Kidney (tissue), 14 donors: ENCODE data around the gene ADGRA1. TPM values are rescaled to one million over a fixed set of nuclear protein-coding genes. Genes with fewer than 3 reads are reported as not detected.

Experiments used
- DNase-seq, 5 donors: peaks; one replicate each; pipeline ENCODE4 v3.0.0-alpha.2; 2013 to 2020
- FAIRE-seq: peaks from 2 replicates; lab custom pipeline; 2012; peaks lifted over from hg19 to GRCh38; lab: Jason Lieb, UNC
- H3K27ac ChIP-seq, 2 donors: one replicate each; pipeline ENCODE4 v1.7.0; 2013; ENCODE audit warnings: low read depth in 2 of 2, low read length in 2 of 2, inconsistent platforms in 1 of 2
- H3K27me3 ChIP-seq: one replicate; pipeline ENCODE4 v1.7.1; 2013; ENCODE audit warnings: low read length, inconsistent platforms; ENCODE audit not compliant: control insufficient read depth, insufficient read depth
- H3K36me3 ChIP-seq, 3 donors: one replicate each; pipeline versions ENCODE4 v1.7.0 to v1.7.1; 2013; ENCODE audit warnings: low read length in 3 of 3, control low read depth in 1 of 3, inconsistent platforms in 1 of 3; ENCODE audit not compliant: insufficient read depth in 3 of 3, control insufficient read depth in 2 of 3
- H3K4me1 ChIP-seq, 3 donors: one replicate each; pipeline versions ENCODE4 v1.7.0 to v1.7.1; 2013; ENCODE audit warnings: low read length in 3 of 3, inconsistent platforms in 1 of 3, low read depth in 1 of 3; ENCODE audit not compliant: control insufficient read depth in 2 of 3, insufficient read depth in 2 of 3
- H3K4me3 ChIP-seq, 3 donors: one replicate each; pipeline versions ENCODE4 v1.7.0 to v1.8.1; 2013; ENCODE audit warnings: low read length in 3 of 3, control low read depth in 1 of 3, inconsistent platforms in 1 of 3
- H3K9ac ChIP-seq, 3 donors: one replicate each; pipeline versions ENCODE4 v1.7.0 to v1.7.1; 2013; ENCODE audit warnings: low read length in 3 of 3, control low read depth in 1 of 3, inconsistent platforms in 1 of 3
- H3K9me3 ChIP-seq, 3 donors: one replicate each; pipeline versions ENCODE4 v1.7.0 to v1.7.1; 2013; ENCODE audit warnings: low read length in 3 of 3, control low read depth in 1 of 3, inconsistent platforms in 1 of 3; ENCODE audit not compliant: control insufficient read depth in 2 of 3, insufficient read depth in 1 of 3
- intact Hi-C: fragments of 100-400 bp; cut with DNase I; formaldehyde crosslinking; loops from one replicate; pipeline ENCODE4 v1.11.1; 2022
- polyA plus RNA-seq: library from polyadenylated mRNA; stranded (reverse); fragments of 350-450 nt; fragmentation: Illumina TruSeq; extraction: RNeasy Lipid Tissue Mini Kit (QIAGEN cat#74804); gene quantifications from one replicate; pipeline ENCODE4 v1.2.3, GENCODE V29; 2014; ENCODE audit warnings: low read depth, low replicate concordance; ENCODE audit not compliant: insufficient read depth
- total RNA-seq: library from RNA; stranded (reverse); fragmentation: NEBNext Ultra II Directional; extraction: Animal tissue kit (Norgen Biotek cat#: 25700); gene quantifications from one replicate; pipeline ENCODE4 v1.2.1, GENCODE V29; 2021
- TF ChIP-seq, protein P1 (sequence below): IDR thresholded peaks from 3 replicates; pipeline ENCODE4 v1.5.1; 2012; ENCODE audit warnings: mild to moderate bottlenecking, moderate library complexity, borderline replicate concordance; ENCODE audit not compliant: insufficient read depth; ENCODE audit errors: extremely low read depth
- donor health status: control.
- donor health status: control.
- donor health status: control.
- donor health status: control.
- donor health status: control.
- donor health status: DM: yes; HTN: yes; CAD: no.
- donor health status: Normal renal cell carcinoma (clear cell type).

ADGRA1 gene
- total and polyA plus RNA-seq, 2 donors from 2014 or later = 0.91 to 1.1 TPM

- FAIRE-seq (no peak), DNase-seq (no peak)
- H3K27ac ChIP-seq = no peak overlapping the region
- intact Hi-C loops = no loop called here
- H3K9ac ChIP-seq = no peak overlapping the region
- no peak overlapping the region for H3K4me3 ChIP-seq
- TF ChIP-seq, protein P1, sequence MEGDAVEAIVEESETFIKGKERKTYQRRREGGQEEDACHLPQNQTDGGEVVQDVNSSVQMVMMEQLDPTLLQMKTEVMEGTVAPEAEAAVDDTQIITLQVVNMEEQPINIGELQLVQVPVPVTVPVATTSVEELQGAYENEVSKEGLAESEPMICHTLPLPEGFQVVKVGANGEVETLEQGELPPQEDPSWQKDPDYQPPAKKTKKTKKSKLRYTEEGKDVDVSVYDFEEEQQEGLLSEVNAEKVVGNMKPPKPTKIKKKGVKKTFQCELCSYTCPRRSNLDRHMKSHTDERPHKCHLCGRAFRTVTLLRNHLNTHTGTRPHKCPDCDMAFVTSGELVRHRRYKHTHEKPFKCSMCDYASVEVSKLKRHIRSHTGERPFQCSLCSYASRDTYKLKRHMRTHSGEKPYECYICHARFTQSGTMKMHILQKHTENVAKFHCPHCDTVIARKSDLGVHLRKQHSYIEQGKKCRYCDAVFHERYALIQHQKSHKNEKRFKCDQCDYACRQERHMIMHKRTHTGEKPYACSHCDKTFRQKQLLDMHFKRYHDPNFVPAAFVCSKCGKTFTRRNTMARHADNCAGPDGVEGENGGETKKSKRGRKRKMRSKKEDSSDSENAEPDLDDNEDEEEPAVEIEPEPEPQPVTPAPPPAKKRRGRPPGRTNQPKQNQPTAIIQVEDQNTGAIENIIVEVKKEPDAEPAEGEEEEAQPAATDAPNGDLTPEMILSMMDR = no peak
- H3K36me3 ChIP-seq = no peaks in the 10 kb centered on the region
- peaks cover 0 to 4% (median 0%) of the 10 kb centered on the region in 3 donors for H3K4me1 ChIP-seq
- H3K9me3 ChIP-seq = no peaks in the 10 kb centered on the region
- H3K27me3 ChIP-seq = no peaks in the 10 kb centered on the region
These were observed 78.1 kb downstream of the ADGRA1 start for GRCh38 chr10:133165556-133166503.

- H3K27ac ChIP-seq = no peak overlapping the region
- H3K4me3 ChIP-seq = no peak overlapping the region
- TF ChIP-seq, protein P1 = no peak
- H3K9ac ChIP-seq = no peak overlapping the region
- no peaks in the 10 kb centered on the region for H3K4me1 ChIP-seq
- intact Hi-C loops = no loop called here
- no peaks in the 10 kb centered on the region for H3K27me3 ChIP-seq
- no peaks in the 10 kb centered on the region for H3K9me3 ChIP-seq
- H3K36me3 ChIP-seq = no peaks in the 10 kb centered on the region
- no peak for FAIRE-seq
- DNase-seq = no peak
These were observed 78.7 kb downstream of the ADGRA1 start for GRCh38 chr10:133166504-133166827.

GRCh38 chr10:133166828-133167692 lies 79.3 kb downstream of the ADGRA1 start:
- no peak overlapping the region for H3K9ac ChIP-seq
- TF ChIP-seq, protein P1 = no peak
- no peak overlapping the region for H3K27ac ChIP-seq
- DNase-seq (peak in 1 of 5 donors; percentile 79), FAIRE-seq (no peak)
- H3K36me3 ChIP-seq = no peaks in the 10 kb centered on the region
- H3K9me3 ChIP-seq = no peaks in the 10 kb centered on the region
- H3K27me3 ChIP-seq = no peaks in the 10 kb centered on the region
- H3K4me3 ChIP-seq = no peak overlapping the region
- intact Hi-C loops = no loop called here
- H3K4me1 ChIP-seq = no peaks in the 10 kb centered on the region
